T-helper 2 cell treated with Interferon-gamma antibody and Interleukin-4, amounts not matched to agents 5 μg/mL and 100 μg/mL, for 36 hours (primary cell): ENCODE data around the gene INSC.

Source experiments
- DNase-seq: peaks from one replicate; pipeline ENCODE4 v3.0.0; 2021; ENCODE audit warnings: low spot score
- H3K27ac Mint-ChIP-seq: one replicate; pipeline ENCODE4 v1.8.0; 2021; ENCODE audit warnings: mild to moderate bottlenecking, mixed read lengths
- H3K27me3 Mint-ChIP-seq: one replicate; pipeline ENCODE4 v1.8.0; 2021; ENCODE audit warnings: low read depth, mixed read lengths
- H3K36me3 Mint-ChIP-seq: one replicate; pipeline ENCODE4 v1.8.0; 2021; ENCODE audit warnings: low read depth, mixed read lengths
- H3K4me1 Mint-ChIP-seq: one replicate; pipeline ENCODE4 v1.8.0; 2021; ENCODE audit warnings: low read depth, mixed read lengths
- H3K4me3 Mint-ChIP-seq: one replicate; pipeline ENCODE4 v1.8.0; 2022; ENCODE audit warnings: mild to moderate bottlenecking, moderate library complexity, mixed read lengths
- H3K9me3 Mint-ChIP-seq: one replicate; pipeline ENCODE4 v1.8.0; 2021; ENCODE audit warnings: mixed read lengths

Gene INSC

DNA sequence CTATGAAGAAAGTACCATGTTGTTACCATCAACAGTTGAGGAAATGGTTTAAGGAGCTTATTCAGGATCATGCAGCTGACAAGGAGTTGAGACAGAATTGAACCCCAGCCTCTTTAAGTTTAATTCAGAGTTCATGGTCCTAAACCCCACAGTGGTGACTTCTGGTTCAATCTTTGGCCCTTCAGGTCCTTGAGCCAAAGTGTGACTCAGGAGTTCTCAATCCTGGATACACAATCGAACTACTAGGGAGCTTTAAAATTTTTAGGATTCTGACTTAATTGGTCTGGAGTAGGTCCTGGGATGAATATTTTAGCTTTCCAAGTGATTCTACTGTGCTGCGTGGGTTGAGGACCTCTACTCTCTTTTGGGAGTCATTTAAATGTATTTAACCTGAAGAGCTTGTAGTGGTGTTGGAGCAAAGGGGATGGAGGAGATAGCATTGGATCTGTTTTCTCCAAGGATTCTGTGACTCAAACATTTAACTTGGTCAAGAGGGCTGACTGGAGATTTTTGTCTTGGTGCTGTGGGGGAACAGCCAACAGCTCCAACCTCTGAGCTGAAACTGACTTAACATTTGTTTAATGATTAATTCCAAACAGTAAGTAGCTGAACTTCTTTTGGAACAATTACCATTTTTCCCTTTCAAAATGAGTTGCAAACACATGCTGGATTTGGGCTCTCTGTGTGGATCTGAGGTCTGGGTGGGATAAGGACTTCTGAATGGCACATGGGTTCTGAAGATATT lies 80.1 kb downstream of the INSC start:
- no peak for DNase-seq
- Mint-ChIP-seq H3K27ac (no peak overlapping the region), H3K27me3 (peaks cover 6% of the 10 kb centered on the region), H3K4me1 (no peaks in the 10 kb centered on the region), H3K4me3 (no peak overlapping the region), H3K9me3 (no peaks in the 10 kb centered on the region), H3K36me3 (no peaks in the 10 kb centered on the region)

DNA sequence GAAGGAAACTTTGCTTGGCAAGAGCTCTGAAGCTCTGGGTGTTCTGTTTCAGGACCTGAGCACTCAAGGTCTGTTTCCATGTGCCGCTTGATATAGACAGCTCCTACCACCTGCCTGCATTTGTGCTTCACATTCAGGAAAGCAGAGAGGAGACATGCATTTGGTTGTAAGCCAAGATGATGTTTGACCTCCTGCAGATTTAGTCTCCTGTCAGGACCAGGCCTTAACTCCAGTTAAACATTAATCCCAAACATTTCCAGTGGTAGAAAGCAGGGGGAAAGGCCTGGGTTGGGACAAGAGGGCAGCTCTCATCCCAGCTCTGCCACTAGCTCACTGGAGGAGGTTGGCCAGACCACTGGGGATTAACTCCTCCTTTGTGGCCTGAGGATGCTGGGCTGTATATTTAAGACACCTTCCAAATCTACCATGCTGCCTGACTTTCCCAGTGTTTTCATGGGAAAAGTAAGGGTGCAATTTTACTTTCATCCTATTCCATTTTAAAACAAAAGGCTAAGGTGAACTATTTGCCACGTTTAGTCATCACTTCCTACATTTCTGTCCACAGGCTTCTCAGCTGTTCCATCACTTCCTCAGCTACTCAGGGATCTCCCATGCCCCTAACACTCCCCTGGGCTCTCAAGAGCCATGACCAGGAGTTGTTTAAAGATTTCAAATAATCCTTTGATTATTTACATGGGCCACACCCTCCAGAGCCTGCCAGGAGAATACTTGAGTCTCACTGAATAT lies 80.9 kb downstream of the INSC start:
- Mint-ChIP-seq H3K4me1 (no peaks in the 10 kb centered on the region), H3K36me3 (no peaks in the 10 kb centered on the region), H3K4me3 (no peak overlapping the region), H3K27ac (no peak overlapping the region), H3K9me3 (no peaks in the 10 kb centered on the region), H3K27me3 (peaks cover 6% of the 10 kb centered on the region)
- no peak for DNase-seq

DNA sequence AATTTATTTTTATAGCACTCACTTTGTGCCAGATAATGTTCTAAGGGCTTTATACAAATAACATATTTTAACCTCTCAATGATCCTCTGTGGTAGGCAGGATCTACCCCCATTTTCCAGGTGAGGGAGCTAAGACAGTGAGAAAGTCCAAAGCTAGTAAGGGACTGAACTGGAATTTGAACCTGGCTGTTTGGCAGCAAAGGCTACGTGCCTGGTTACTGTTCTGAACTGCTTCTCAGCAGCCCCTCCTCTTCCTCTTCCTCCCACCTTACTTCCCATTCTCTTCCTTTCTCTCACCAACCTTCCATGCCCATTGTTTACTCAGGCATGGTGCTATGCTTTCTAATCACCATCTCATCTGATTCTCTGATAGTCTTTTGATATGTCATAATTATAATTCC lies 82.0 kb downstream of the INSC start:
- no peak for DNase-seq
- Mint-ChIP-seq H3K36me3 (no peaks in the 10 kb centered on the region), H3K27me3 (peaks cover 6% of the 10 kb centered on the region), H3K27ac (no peak overlapping the region), H3K4me3 (no peak overlapping the region), H3K9me3 (no peaks in the 10 kb centered on the region), H3K4me1 (no peaks in the 10 kb centered on the region)

DNA sequence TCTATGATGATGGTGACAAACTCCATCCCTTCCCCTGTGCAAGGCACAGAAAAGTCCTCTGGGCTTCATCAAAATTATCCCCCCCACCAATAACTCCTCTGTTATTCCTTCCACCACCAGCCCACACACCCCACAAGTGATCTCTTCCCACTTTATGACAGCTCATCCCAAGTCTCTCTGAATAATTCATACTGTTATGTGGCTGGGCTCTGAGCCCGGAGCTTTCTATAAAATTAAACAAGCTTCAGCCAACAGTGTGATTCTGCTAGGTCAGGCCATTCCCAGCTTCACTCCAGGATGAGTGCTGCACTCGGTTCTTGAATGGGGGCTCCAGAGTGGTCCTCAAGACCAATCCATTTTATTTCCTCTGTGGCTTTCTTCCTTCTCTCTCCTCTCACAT lies 83.0 kb downstream of the INSC start:
- H3K4me1 Mint-ChIP-seq, result no peaks in the 10 kb centered on the region
- peaks cover 6% of the 10 kb centered on the region for H3K27me3 Mint-ChIP-seq
- no peaks in the 10 kb centered on the region for H3K9me3 Mint-ChIP-seq
- no peaks in the 10 kb centered on the region for H3K36me3 Mint-ChIP-seq
- no peak overlapping the region for H3K4me3 Mint-ChIP-seq
- no peak for DNase-seq
- no peak overlapping the region for H3K27ac Mint-ChIP-seq

DNA sequence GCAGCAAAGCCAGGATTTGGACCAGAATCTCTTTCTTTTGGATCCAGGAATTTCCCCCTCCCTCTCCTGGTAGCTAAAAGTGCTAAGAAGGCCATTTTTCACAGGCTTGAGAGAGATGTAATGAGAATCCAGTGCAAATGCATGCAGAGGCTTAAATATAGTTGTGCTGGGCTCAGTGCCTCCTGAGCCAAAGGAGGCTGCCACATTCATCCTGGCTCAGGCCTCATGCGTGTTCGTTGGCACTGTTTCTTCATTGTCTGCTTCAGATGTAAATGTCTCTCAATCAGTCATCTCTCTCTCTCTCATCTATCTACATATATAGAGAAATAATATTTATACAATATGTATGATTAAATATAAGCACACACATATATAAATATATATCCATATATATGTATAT lies 83.6 kb downstream of the INSC start:
- H3K27ac Mint-ChIP-seq, result no peak overlapping the region
- no peak for DNase-seq
- H3K9me3 Mint-ChIP-seq, result no peaks in the 10 kb centered on the region

DNA sequence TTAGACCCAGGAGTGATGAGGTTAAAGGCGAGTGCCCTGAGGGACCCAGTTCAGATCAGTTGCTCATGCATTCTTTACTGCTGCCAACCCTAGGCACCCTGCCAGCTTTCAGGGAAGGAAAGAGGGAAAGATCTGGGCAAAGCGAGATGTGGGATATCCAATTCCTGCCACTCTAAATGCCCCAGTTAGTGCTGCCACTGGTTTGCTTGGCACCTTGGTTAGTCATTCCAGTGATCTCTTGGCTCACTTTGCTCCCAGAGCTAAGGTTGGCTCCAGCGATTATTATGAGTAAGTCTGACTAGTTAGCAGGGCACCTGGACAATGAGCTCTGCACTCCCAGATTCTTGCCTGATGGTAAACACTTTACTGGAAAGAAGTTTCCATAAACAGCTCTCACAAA lies 85.0 kb downstream of the INSC start:
- Mint-ChIP-seq H3K27me3 (peaks cover 6% of the 10 kb centered on the region), H3K27ac (no peak overlapping the region), H3K4me1 (no peaks in the 10 kb centered on the region), H3K9me3 (no peaks in the 10 kb centered on the region), H3K36me3 (no peaks in the 10 kb centered on the region), H3K4me3 (no peak overlapping the region)
- DNase-seq, result no peak

More for the DNA sequence above, 83.6 kb downstream of the INSC start:
- Mint-ChIP-seq H3K4me1 (no peaks in the 10 kb centered on the region), H3K27me3 (peaks cover 6% of the 10 kb centered on the region), H3K4me3 (no peak overlapping the region), H3K36me3 (no peaks in the 10 kb centered on the region)

DNA sequence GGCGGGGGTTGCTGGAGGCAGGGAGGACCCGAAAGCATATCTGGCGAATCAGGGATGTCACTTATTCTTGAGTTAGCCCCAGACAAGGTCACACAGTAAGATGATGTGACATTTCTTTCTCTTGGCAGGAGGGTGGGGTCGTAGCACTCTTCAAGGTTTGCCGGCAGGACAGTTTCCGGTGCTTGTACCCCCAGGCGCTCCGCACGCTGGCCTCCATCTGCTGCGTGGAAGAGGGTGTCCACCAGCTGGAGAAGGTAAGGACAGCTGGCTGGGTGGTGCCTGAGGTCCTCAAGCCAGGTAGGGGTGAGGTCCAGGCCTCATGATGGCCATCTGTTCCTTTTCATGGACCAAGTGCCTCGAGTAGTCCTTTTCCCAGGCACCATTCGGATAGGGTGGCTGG lies 86.0 kb downstream of the INSC start:
- Mint-ChIP-seq H3K9me3 (no peaks in the 10 kb centered on the region), H3K27ac (no peak overlapping the region), H3K4me3 (no peak overlapping the region), H3K36me3 (no peaks in the 10 kb centered on the region), H3K4me1 (no peaks in the 10 kb centered on the region), H3K27me3 (peaks cover 4% of the 10 kb centered on the region)
- no peak for DNase-seq

DNA sequence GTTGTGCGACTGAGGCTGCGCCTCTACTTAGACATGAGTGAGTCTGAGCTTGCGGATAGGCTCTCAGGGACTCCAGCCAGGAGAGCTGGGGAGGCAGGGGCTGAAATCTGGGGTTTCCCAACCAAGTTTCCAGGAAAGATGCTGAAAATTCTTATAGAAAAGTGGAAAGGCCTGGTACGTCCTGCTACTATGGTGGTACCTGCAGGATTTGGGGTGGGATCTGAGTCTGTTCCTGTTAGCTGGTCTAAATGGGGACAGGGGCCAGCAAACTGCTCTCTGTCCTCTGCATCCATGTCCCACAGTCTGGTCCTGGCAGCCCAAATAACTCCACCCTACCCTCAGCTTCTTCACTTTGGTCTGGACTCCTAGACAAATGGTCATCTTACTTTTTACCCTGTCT lies 86.9 kb downstream of the INSC start:
- Mint-ChIP-seq H3K9me3 (no peaks in the 10 kb centered on the region), H3K4me3 (no peak overlapping the region), H3K27ac (no peak overlapping the region), H3K4me1 (no peaks in the 10 kb centered on the region), H3K36me3 (no peaks in the 10 kb centered on the region), H3K27me3 (peaks cover 4% of the 10 kb centered on the region)
- DNase-seq, result no peak

DNA sequence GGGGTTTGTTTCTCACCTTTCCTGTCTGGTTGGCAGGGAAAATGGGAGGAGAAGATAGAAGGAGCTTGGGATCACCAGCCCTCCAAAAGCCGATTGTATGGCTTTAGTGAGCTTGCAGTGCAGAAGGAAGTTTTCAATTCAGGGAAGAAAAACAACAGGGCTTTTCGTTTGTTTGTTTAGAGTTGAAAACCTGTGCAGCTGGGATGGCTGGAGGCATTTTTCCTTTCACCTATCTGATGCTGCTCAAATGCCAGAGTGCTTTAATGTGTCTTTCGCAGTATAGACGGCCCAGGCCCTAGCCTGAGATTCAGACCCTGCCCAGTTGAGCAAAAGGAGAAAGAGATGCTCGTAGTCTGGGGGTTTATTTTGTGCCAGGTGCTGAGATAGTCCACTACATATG lies 87.9 kb downstream of the INSC start:
- Mint-ChIP-seq H3K27me3 (peaks cover 1% of the 10 kb centered on the region), H3K4me1 (no peaks in the 10 kb centered on the region), H3K27ac (no peak overlapping the region), H3K36me3 (no peaks in the 10 kb centered on the region), H3K9me3 (no peaks in the 10 kb centered on the region), H3K4me3 (no peak overlapping the region)
- DNase-seq, result no peak

DNA sequence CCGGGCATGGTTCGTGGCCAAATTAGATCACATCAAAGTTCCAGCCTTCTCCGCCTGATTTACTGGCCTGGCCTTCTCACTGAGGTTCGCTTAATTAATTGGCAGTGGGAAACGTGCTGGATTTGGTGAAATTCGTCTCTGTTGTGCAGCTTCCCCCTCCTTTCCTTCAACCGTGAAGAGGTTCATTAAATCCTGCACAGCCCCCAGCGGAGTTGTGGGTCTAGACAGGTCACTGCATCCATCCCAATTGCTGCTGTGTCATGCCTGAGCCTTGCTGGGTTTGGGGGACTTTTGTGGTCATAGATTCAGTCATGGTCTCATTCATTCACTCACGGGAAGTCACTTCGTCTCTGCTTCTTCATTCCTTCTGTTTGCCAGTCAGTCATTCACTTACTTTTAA lies 90.0 kb downstream of the INSC start:
- DNase-seq, result no peak
- H3K36me3 Mint-ChIP-seq, result no peaks in the 10 kb centered on the region
- no peak overlapping the region for H3K27ac Mint-ChIP-seq
- peaks cover 2% of the 10 kb centered on the region for H3K27me3 Mint-ChIP-seq
- H3K4me3 Mint-ChIP-seq, result no peak overlapping the region
- H3K9me3 Mint-ChIP-seq, result no peaks in the 10 kb centered on the region
- H3K4me1 Mint-ChIP-seq, result no peaks in the 10 kb centered on the region

DNA sequence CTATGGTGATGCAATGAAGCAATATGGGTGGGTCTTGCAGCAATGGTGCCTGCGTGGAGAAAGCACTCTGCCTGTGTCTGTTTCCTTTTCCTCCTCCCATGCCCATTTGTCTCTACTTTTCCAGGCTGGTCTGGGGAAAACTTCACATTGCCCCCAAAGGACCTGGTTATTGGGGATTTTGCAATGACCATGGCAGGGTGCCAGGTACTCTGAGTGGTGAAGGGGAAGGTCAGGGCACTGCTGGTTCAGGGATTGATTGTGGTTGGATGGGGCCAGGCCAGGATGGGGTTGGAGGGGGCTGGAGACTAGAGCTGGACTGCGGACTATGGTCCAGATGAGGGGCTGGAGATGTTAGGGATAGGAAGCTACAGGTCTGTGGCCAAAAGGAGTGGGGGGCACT lies 92.1 kb downstream of the INSC start:
- Mint-ChIP-seq H3K27me3 (peaks cover 2% of the 10 kb centered on the region), H3K9me3 (no peaks in the 10 kb centered on the region), H3K4me3 (no peak overlapping the region), H3K27ac (no peak overlapping the region), H3K4me1 (no peaks in the 10 kb centered on the region), H3K36me3 (no peaks in the 10 kb centered on the region)
- no peak for DNase-seq

DNA sequence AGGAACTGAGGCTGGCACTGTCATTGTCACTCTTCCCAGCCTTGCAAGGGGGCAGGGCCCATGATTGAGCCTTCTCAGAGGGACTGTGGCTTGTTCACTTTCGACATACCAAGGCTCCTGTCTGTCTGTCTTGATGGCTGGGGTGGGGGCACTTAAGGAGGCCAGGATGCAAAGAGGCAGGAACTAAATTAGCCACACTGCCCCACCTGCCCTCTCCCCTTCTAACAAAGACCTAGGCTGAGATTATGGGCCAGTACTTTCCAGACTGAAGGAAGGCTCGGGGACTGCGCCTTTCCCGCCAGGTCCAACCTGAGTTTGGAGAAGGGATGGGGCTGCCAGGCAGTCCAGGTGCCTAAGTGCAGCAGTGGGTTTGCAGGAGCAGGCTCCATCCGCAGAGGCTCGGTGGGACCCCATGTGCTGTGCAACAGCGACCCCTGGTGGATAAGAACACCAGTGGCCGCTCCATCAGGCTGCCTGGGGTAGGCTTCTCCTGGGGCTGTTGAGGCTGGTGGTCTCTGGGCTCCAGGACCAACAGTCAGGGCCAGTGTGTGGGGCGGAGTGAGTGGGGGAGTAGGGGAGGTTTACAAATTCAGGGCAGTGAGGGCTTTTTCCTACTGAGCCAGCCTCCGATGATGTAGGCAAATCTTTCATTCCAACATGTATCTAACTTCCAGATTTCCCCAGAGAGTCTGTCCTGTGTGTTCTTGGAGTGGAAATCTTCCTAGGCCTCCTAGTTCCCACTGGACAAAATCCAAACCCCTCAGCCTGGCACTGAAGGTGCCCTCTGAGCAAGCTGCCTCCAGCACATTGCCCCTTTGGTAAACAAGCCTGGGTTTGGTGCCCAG lies 93.9 kb downstream of the INSC start:
- no peak overlapping the region for H3K4me3 Mint-ChIP-seq
- no peaks in the 10 kb centered on the region for H3K9me3 Mint-ChIP-seq
- H3K4me1 Mint-ChIP-seq, result no peaks in the 10 kb centered on the region
- no peaks in the 10 kb centered on the region for H3K36me3 Mint-ChIP-seq
- H3K27ac Mint-ChIP-seq, result no peak overlapping the region
- H3K27me3 Mint-ChIP-seq, result peaks cover 2% of the 10 kb centered on the region
- peak; percentile 51 for DNase-seq

DNA sequence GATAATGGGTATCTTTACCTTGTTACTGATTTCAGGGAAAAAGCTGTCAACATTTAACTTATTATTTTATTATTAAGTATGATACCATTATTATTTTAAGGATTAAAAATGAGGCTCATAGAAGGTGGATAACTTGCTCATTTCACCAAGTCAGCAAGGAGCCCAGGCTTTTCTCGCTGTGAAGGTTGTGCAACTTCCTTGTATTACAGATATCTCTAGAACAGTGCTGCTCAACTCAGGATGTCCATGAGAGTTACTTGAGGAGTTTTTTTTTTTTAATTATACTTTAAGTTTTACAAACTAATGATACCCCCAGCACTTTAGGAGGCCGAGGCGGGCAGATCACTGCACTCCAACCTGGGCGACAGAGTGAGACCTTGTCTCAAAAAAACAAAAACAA lies 98.2 kb downstream of the INSC start:
- Mint-ChIP-seq H3K4me1 (no peaks in the 10 kb centered on the region), H3K27me3 (peaks cover 6% of the 10 kb centered on the region), H3K4me3 (no peak overlapping the region), H3K36me3 (no peaks in the 10 kb centered on the region), H3K27ac (no peak overlapping the region), H3K9me3 (no peaks in the 10 kb centered on the region)
- DNase-seq, result no peak
